ENCODE results near the gene DPYD. TPM values are rescaled to one million over a fixed set of nuclear protein-coding genes. Genes with fewer than 3 reads are reported as not detected.

DPYD gene
- total RNA-seq, 2 donors from 2014 or later = 9.2 to 17.5 TPM

- Histone ChIP-seq H3K4me1 (ENCODE audit: control insufficient read depth, insufficient read depth, low read length) (peaks cover 10% of the 10 kb centered on the region), H3K9ac (ENCODE audit: extremely low read depth, low read length, poor library complexity, severe bottlenecking) (no peak overlapping the region), H3K4me3 (ENCODE audit: low read length) (no peak overlapping the region), H3K27ac (ENCODE audit: low read depth, low read length) (no peak overlapping the region), H3K27me3 (ENCODE audit: control insufficient read depth, insufficient read depth, low read length, poor library complexity, severe bottlenecking) (no peaks in the 10 kb centered on the region), H3K36me3 (ENCODE audit: control insufficient read depth, insufficient read depth, low read length) (no peaks in the 10 kb centered on the region), H3K9me3 (ENCODE audit: control insufficient read depth, low read length) (no peaks in the 10 kb centered on the region)
- Mint-ChIP-seq H3K27ac (no peak overlapping the region), H3K4me1 (peaks cover 14% of the 10 kb centered on the region), H3K27me3 (ENCODE audit: insufficient read depth) (no peaks in the 10 kb centered on the region), H3K9me3 (no peaks in the 10 kb centered on the region), H3K36me3 (ENCODE audit: low read depth) (no peaks in the 10 kb centered on the region), H3K4me3 (no peak overlapping the region)
- 72 to 91% methylated on average over 2 to 5 of the region's 5 CpGs for WGBS, 2 experiments (ENCODE audit: insufficient coverage in 1 of 2, insufficient read length in 1 of 2)
- TF ChIP-seq CTCF (conservative IDR thresholded peaks at IDR 0.05) = no peak
- DNase-seq = no peak
These were observed 420.1 kb downstream of the DPYD start for GRCh38 chr1:97500760-97501159.

GRCh38 chr1:97499667-97500066 is 421.2 kb downstream of the DPYD start:
- Mint-ChIP-seq H3K9me3 (no peaks in the 10 kb centered on the region), H3K27ac (no peak overlapping the region), H3K36me3 (ENCODE audit: low read depth) (no peaks in the 10 kb centered on the region), H3K4me1 (peaks cover 6% of the 10 kb centered on the region), H3K27me3 (ENCODE audit: insufficient read depth) (no peaks in the 10 kb centered on the region), H3K4me3 (no peak overlapping the region)
- Histone ChIP-seq H3K9me3 (ENCODE audit: control insufficient read depth, low read length) (no peaks in the 10 kb centered on the region), H3K36me3 (ENCODE audit: control insufficient read depth, insufficient read depth, low read length) (no peaks in the 10 kb centered on the region), H3K4me3 (ENCODE audit: low read length) (no peak overlapping the region), H3K9ac (ENCODE audit: extremely low read depth, low read length, poor library complexity, severe bottlenecking) (no peak overlapping the region), H3K27ac (ENCODE audit: low read depth, low read length) (no peak overlapping the region), H3K4me1 (ENCODE audit: control insufficient read depth, insufficient read depth, low read length) (peaks cover 10% of the 10 kb centered on the region), H3K27me3 (ENCODE audit: control insufficient read depth, insufficient read depth, low read length, poor library complexity, severe bottlenecking) (no peaks in the 10 kb centered on the region)
- TF ChIP-seq CTCF (conservative IDR thresholded peaks at IDR 0.05) = no peak
- DNase-seq = no peak

- no peaks in the 10 kb centered on the region for H3K36me3 Mint-ChIP-seq (ENCODE audit: low read depth)
- no peaks in the 10 kb centered on the region for H3K27me3 Mint-ChIP-seq (ENCODE audit: insufficient read depth)
- 77 to 100% methylated on average over 1 to 2 of the region's 2 CpGs for WGBS, 2 experiments (ENCODE audit: insufficient coverage in 1 of 2, insufficient read length in 1 of 2)
- no peak overlapping the region for H3K27ac ChIP-seq (ENCODE audit: low read depth, low read length)
- H3K4me3 Mint-ChIP-seq = no peak overlapping the region
- H3K4me1 ChIP-seq (ENCODE audit: control insufficient read depth, insufficient read depth, low read length) = no peaks in the 10 kb centered on the region
- H3K4me1 Mint-ChIP-seq = no peaks in the 10 kb centered on the region
- H3K27ac Mint-ChIP-seq = no peak overlapping the region
- TF ChIP-seq CTCF (conservative IDR thresholded peaks at IDR 0.05) = no peak
- no peak for DNase-seq
- H3K9ac ChIP-seq (ENCODE audit: extremely low read depth, low read length, poor library complexity, severe bottlenecking) = no peak overlapping the region
- H3K9me3 Mint-ChIP-seq = no peaks in the 10 kb centered on the region
- H3K27me3 ChIP-seq (ENCODE audit: control insufficient read depth, insufficient read depth, low read length, poor library complexity, severe bottlenecking) = no peaks in the 10 kb centered on the region
- H3K4me3 ChIP-seq (ENCODE audit: low read length) = no peak overlapping the region
- H3K9me3 ChIP-seq (ENCODE audit: control insufficient read depth, low read length) = no peaks in the 10 kb centered on the region
- H3K36me3 ChIP-seq (ENCODE audit: control insufficient read depth, insufficient read depth, low read length) = no peaks in the 10 kb centered on the region
These were observed 431.0 kb downstream of the DPYD start for GRCh38 chr1:97489834-97490233.

Measured in endodermal cell (in vitro differentiated cells).